Neural progenitor cell (in vitro differentiated cells): ENCODE results near the gene OOSP3. TPM values are rescaled to one million over a fixed set of nuclear protein-coding genes. Genes with fewer than 3 reads are reported as not detected.

Source experiments
- DNase-seq: peaks from one replicate; pipeline ENCODE4 v3.0.0-alpha.2; 2016; ENCODE audit warnings: low spot score
- H2AFZ ChIP-seq: fragments of 200-600 bp; sonication (generic); replicated peaks from 2 replicates; pipeline ENCODE4 v1.6.1; 2016; ENCODE audit warnings: antibody characterized with exemption
- H3F3A ChIP-seq: fragments of 200-600 bp; sonication (generic); 2 replicates; pipeline ENCODE4 v1.6.1; 2016; ENCODE audit warnings: antibody characterized with exemption, low read depth
- H3K27ac ChIP-seq: fragments of 200-600 bp; sonication (generic); 2 replicates; pipeline ENCODE4 v1.5.1; 2016; ENCODE audit warnings: mild to moderate bottlenecking
- H3K27me3 ChIP-seq: fragments of 200-600 bp; sonication (generic); 2 replicates; pipeline ENCODE4 v1.6.1; 2016; ENCODE audit warnings: mild to moderate bottlenecking, moderate library complexity
- H3K36me3 ChIP-seq: fragments of 200-600 bp; sonication (generic); 2 replicates; pipeline ENCODE4 v1.5.1; 2016
- H3K4me1 ChIP-seq: fragments of 200-600 bp; sonication (generic); 2 replicates; pipeline ENCODE4 v1.6.1; 2016; ENCODE audit warnings: mixed run types
- H3K4me2 ChIP-seq: fragments of 200-600 bp; sonication (generic); 2 replicates; pipeline ENCODE4 v1.6.1; 2016
- H3K4me3 ChIP-seq: fragments of 200-600 bp; sonication (generic); 2 replicates; pipeline ENCODE4 v1.5.1; 2016
- H3K79me2 ChIP-seq: fragments of 200-600 bp; sonication (generic); 2 replicates; pipeline ENCODE4 v1.6.1; 2016; ENCODE audit warnings: low read depth
- H3K9ac ChIP-seq: fragments of 200-600 bp; sonication (generic); 2 replicates; pipeline ENCODE4 v1.6.1; 2016
- H3K9me3 ChIP-seq: fragments of 200-600 bp; sonication (generic); 2 replicates; pipeline ENCODE4 v1.5.1; 2016; ENCODE audit warnings: low read depth
- H4K20me1 ChIP-seq: fragments of 200-600 bp; sonication (generic); 2 replicates; pipeline ENCODE4 v1.6.1; 2016; ENCODE audit warnings: low read depth
- H3K27ac Mint-ChIP-seq: 3 replicates; pipeline ENCODE4 v1.8.0; 2021; ENCODE audit warnings: mixed read lengths
- H3K27me3 Mint-ChIP-seq: 2 replicates; pipeline ENCODE4 v1.8.0; 2022; ENCODE audit warnings: low read depth, mild to moderate bottlenecking, inconsistent platforms, moderate library complexity, mixed read lengths; ENCODE audit not compliant: insufficient read depth
- H3K36me3 Mint-ChIP-seq: 3 replicates; pipeline ENCODE4 v1.8.0; 2021; ENCODE audit warnings: mixed read lengths
- H3K4me1 Mint-ChIP-seq: 3 replicates; pipeline ENCODE4 v1.8.0; 2021; ENCODE audit warnings: mixed read lengths
- H3K4me3 Mint-ChIP-seq: 3 replicates; pipeline ENCODE4 v1.8.0; 2021; ENCODE audit warnings: mild to moderate bottlenecking, moderate library complexity, mixed read lengths
- H3K9me3 Mint-ChIP-seq: 3 replicates; pipeline ENCODE4 v1.8.0; 2020; ENCODE audit warnings: mixed read lengths
- EZH2 ChIP-seq: fragments of 200-600 bp; sonication (generic); IDR thresholded peaks from 2 replicates; pipeline ENCODE4 v1.6.1; 2017; ENCODE audit warnings: antibody characterized with exemption, mild to moderate bottlenecking, moderate library complexity
- EZH2phosphoT487 ChIP-seq: fragments of 200-600 bp; sonication (generic); IDR thresholded peaks from 2 replicates; pipeline ENCODE4 v1.6.1; 2017; ENCODE audit warnings: antibody characterized with exemption
- total RNA-seq: library from RNA; depleted of rRNA; stranded (reverse); fragments of >200 nt; gene quantifications from 2 replicates; pipeline ENCODE4 v1.2.3, GENCODE V29; 2015; ENCODE audit warnings: low replicate concordance
- TF ChIP-seq, protein P1 (sequence below): fragments of 200-600 bp; sonication (generic); IDR thresholded peaks from 2 replicates; pipeline ENCODE4 v1.5.1; 2017; ENCODE audit warnings: antibody characterized with exemption, mild to moderate bottlenecking

OOSP3 gene
- total RNA-seq, 1 donor from 2014 or later: not detected

DNA sequence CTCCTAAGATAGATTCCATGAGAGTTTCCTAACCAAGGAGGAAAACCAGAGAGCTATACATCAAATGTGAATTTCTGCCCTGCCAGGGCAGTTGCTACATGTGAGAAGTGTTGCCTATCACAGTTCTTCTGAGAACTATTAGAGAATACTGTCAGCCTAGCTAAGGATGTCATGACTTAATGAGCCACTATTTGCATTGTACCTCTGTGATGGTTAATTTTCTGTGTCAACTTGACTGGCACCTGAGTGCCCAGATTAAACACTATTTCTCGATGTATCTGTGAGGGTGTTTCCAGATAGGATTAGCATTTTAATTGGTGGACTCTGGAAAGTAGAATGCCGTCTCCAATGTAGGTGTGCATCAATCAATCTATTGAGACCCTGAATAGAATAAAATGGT, 10.6 kb upstream of the OOSP3 start:
- Mint-ChIP-seq H3K27me3 (no peaks in the 10 kb centered on the region), H3K9me3 (peaks cover 4% of the 10 kb centered on the region), H3K4me3 (no peak overlapping the region), H3K27ac (no peak overlapping the region), H3K4me1 (no peaks in the 10 kb centered on the region), H3K36me3 (no peaks in the 10 kb centered on the region)
- Histone ChIP-seq H3K4me2 (no peak overlapping the region), H2AFZ (no peak overlapping the region), H3K9ac (no peak overlapping the region), H3K4me1 (no peaks in the 10 kb centered on the region), H3K36me3 (no peaks in the 10 kb centered on the region), H3K9me3 (no peaks in the 10 kb centered on the region), H3K4me3 (no peak overlapping the region), H3K79me2 (no peaks in the 10 kb centered on the region), H3K27ac (no peak overlapping the region), H3F3A (no peaks in the 10 kb centered on the region), H3K27me3 (no peaks in the 10 kb centered on the region), H4K20me1 (no peaks in the 10 kb centered on the region)
- DNase-seq: no peak
- TF ChIP-seq EZH2: no peak
- no peak for TF ChIP-seq EZH2phosphoT487
- TF ChIP-seq, protein P1, sequence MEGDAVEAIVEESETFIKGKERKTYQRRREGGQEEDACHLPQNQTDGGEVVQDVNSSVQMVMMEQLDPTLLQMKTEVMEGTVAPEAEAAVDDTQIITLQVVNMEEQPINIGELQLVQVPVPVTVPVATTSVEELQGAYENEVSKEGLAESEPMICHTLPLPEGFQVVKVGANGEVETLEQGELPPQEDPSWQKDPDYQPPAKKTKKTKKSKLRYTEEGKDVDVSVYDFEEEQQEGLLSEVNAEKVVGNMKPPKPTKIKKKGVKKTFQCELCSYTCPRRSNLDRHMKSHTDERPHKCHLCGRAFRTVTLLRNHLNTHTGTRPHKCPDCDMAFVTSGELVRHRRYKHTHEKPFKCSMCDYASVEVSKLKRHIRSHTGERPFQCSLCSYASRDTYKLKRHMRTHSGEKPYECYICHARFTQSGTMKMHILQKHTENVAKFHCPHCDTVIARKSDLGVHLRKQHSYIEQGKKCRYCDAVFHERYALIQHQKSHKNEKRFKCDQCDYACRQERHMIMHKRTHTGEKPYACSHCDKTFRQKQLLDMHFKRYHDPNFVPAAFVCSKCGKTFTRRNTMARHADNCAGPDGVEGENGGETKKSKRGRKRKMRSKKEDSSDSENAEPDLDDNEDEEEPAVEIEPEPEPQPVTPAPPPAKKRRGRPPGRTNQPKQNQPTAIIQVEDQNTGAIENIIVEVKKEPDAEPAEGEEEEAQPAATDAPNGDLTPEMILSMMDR: no peak

DNA sequence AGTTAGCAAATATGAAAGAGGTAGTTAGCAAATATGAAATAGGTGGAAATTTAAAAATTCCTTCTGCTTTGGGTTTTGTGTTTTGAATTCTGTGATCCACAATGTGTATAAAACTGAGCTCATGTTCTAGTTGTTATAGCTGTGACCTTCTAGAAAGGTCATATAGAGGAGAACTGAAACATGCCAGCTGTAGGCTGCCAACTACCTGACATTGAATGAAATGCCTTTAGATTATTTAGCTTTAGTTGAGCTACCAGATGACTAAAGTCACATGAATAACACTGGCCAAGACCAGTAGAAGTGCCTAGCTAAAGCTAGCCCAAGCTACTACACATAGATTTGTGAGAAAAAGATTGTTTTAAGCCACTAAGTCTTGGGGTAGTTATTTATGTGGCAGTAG, 6.5 kb upstream of the OOSP3 start:
- Histone ChIP-seq H3K9ac (no peak overlapping the region), H3K27ac (no peak overlapping the region), H3K27me3 (no peaks in the 10 kb centered on the region), H3K9me3 (no peaks in the 10 kb centered on the region), H3K79me2 (no peaks in the 10 kb centered on the region), H4K20me1 (no peaks in the 10 kb centered on the region), H3K4me3 (no peak overlapping the region), H3K4me1 (no peaks in the 10 kb centered on the region), H2AFZ (no peak overlapping the region), H3K4me2 (no peak overlapping the region), H3F3A (no peaks in the 10 kb centered on the region), H3K36me3 (no peaks in the 10 kb centered on the region)
- H3K36me3 Mint-ChIP-seq: no peaks in the 10 kb centered on the region
- no peak for DNase-seq
- H3K4me3 Mint-ChIP-seq: no peak overlapping the region
- TF ChIP-seq, protein P1: no peak
- TF ChIP-seq EZH2 (no peak), EZH2phosphoT487 (no peak)
- no peak overlapping the region for H3K27ac Mint-ChIP-seq
- H3K9me3 Mint-ChIP-seq: peaks cover 4% of the 10 kb centered on the region
- H3K4me1 Mint-ChIP-seq: no peaks in the 10 kb centered on the region
- peaks cover 4% of the 10 kb centered on the region for H3K27me3 Mint-ChIP-seq

DNA sequence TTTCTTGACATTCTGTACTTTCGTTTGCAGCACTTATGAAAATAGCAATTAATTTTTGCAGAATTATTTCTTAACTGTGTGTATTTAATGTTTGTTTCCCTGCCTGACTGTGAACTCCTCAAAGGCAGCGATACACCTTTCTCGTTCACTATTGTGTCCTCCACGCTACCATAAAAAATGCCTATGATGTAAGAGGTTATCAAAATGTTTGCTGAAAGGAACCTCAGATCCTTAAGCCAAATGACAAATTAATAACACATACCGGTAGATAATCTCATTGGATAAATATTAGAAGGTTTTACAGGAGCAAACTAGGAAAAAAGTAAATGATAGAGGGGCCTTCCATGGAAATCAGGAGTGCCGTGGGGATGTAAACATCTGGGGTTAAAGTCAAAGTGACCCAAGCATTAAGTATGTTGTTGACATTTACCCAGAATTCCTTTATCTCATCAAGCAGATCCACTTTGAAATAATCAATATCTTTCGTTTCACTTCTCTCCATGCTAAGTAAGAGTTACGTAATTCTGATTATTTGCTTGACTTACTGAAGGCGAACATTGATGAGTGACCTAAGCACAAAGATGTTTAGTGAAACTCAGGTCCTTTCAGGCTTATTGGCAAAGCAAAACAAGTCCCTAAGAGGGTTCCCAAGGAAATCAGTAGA, 2.6 kb upstream of the OOSP3 start:
- Histone ChIP-seq H3K9ac (no peak overlapping the region), H3K4me2 (no peak overlapping the region), H3K27ac (no peak overlapping the region), H3K9me3 (no peaks in the 10 kb centered on the region), H4K20me1 (no peaks in the 10 kb centered on the region), H3K27me3 (no peaks in the 10 kb centered on the region), H3K36me3 (no peaks in the 10 kb centered on the region), H3K4me1 (no peaks in the 10 kb centered on the region), H3F3A (no peaks in the 10 kb centered on the region), H3K4me3 (no peak overlapping the region), H2AFZ (no peak overlapping the region), H3K79me2 (no peaks in the 10 kb centered on the region)
- DNase-seq: no peak
- Mint-ChIP-seq H3K4me3 (no peak overlapping the region), H3K27ac (no peak overlapping the region), H3K36me3 (no peaks in the 10 kb centered on the region), H3K9me3 (peaks cover 2% of the 10 kb centered on the region), H3K27me3 (peaks cover 4% of the 10 kb centered on the region), H3K4me1 (no peaks in the 10 kb centered on the region)
- TF ChIP-seq, protein P1: no peak
- TF ChIP-seq EZH2: no peak
- no peak for TF ChIP-seq EZH2phosphoT487
